ENCODE data around the gene KRTAP10-10.

KRTAP10-10 gene

GRCh38 chr21:44617071-44617501 is 20.1 kb upstream of the KRTAP10-10 start:
- Histone ChIP-seq H3K9me3 (replicated peaks in 1 of 2; ENCODE audit: control insufficient read depth in 2 of 2, insufficient read depth in 1 of 2, low read depth in 1 of 2, low read length in 2 of 2) (peaks cover 2 to 5% of the 10 kb centered on the region in 2 donors), H3K9ac (ENCODE audit: low read depth, low read length, poor library complexity) (no peak overlapping the region), H2AFZ (ENCODE audit: low read length) (no peak overlapping the region), H2BK120ac (ENCODE audit: low read depth, low read length) (no peak overlapping the region), H3K79me1 (ENCODE audit: low read depth, low read length) (no peaks in the 10 kb centered on the region), H3K27me3 (ENCODE audit: control insufficient read depth in 3 of 3, insufficient read depth in 3 of 3, low read depth in 1 of 3, low read length in 3 of 3) (no peaks in the 10 kb centered on the region), H3K23ac (ENCODE audit: low read depth, low read length, poor library complexity) (no peak overlapping the region), H4K8ac (ENCODE audit: low read depth, low read length) (no peak overlapping the region), H3K18ac (ENCODE audit: low read length) (peak overlapping the region; percentile 78), H4K91ac (ENCODE audit: low read depth, low read length, poor library complexity) (no peak overlapping the region), H2AK5ac (ENCODE audit: low read depth, low read length) (peak overlapping the region; percentile 41), H3K36me3 (replicated peaks in 1 of 2; ENCODE audit: control insufficient read depth in 2 of 2, insufficient read depth in 2 of 2, low read length in 2 of 2) (no peaks in the 10 kb centered on the region), H3K4ac (ENCODE audit: low read length) (no peak overlapping the region), H3K4me1 (ENCODE audit: control insufficient read depth in 2 of 2, insufficient read depth in 1 of 2, low read depth in 1 of 2, low read length in 2 of 2) (no peaks in the 10 kb centered on the region), H3K4me3 (ENCODE audit: low read length in 2 of 2) (no peak overlapping the region), H2BK5ac (ENCODE audit: low read length) (peak overlapping the region; percentile 26), H3K4me2 (ENCODE audit: insufficient read depth, low read length, poor library complexity, severe bottlenecking) (no peak overlapping the region), H3K27ac (replicated peaks; ENCODE audit: low read length) (no peak overlapping the region), H2BK12ac (ENCODE audit: low read length) (peak overlapping the region; percentile 60), H3K14ac (ENCODE audit: low read length) (no peak overlapping the region), H2BK15ac (ENCODE audit: low read length) (no peak overlapping the region)
- no peak for DNase-seq (ENCODE audit: low spot score)
- no CpG with 5 or more reads among the region's 8 CpGs for WGBS, 2 donors (ENCODE audit: extremely low coverage in 2 of 2, insufficient read length in 2 of 2, insufficient replicate concordance in 1 of 2)

- Histone ChIP-seq H2BK5ac (ENCODE audit: low read length) (no peak overlapping the region), H4K8ac (ENCODE audit: low read depth, low read length) (no peak overlapping the region), H2BK15ac (ENCODE audit: low read length) (no peak overlapping the region), H4K91ac (ENCODE audit: low read depth, low read length, poor library complexity) (no peak overlapping the region), H3K27me3 (ENCODE audit: control insufficient read depth in 3 of 3, insufficient read depth in 3 of 3, low read depth in 1 of 3, low read length in 3 of 3) (no peaks in the 10 kb centered on the region), H3K4me2 (ENCODE audit: insufficient read depth, low read length, poor library complexity, severe bottlenecking) (no peak overlapping the region), H2BK12ac (ENCODE audit: low read length) (no peak overlapping the region), H3K4me3 (ENCODE audit: low read length in 2 of 2) (no peak overlapping the region), H3K36me3 (replicated peaks in 1 of 2; ENCODE audit: control insufficient read depth in 2 of 2, insufficient read depth in 2 of 2, low read length in 2 of 2) (no peaks in the 10 kb centered on the region), H3K79me1 (ENCODE audit: low read depth, low read length) (no peaks in the 10 kb centered on the region), H3K9me3 (replicated peaks in 1 of 2; ENCODE audit: control insufficient read depth in 2 of 2, insufficient read depth in 1 of 2, low read depth in 1 of 2, low read length in 2 of 2) (peaks cover 5% of the 10 kb centered on the region in 2 donors), H3K27ac (replicated peaks; ENCODE audit: low read length) (no peak overlapping the region), H3K4ac (ENCODE audit: low read length) (no peak overlapping the region), H3K23ac (ENCODE audit: low read depth, low read length, poor library complexity) (no peak overlapping the region), H3K14ac (ENCODE audit: low read length) (no peak overlapping the region), H3K18ac (ENCODE audit: low read length) (no peak overlapping the region), H2BK120ac (ENCODE audit: low read depth, low read length) (no peak overlapping the region), H2AK5ac (ENCODE audit: low read depth, low read length) (no peak overlapping the region), H3K9ac (ENCODE audit: low read depth, low read length, poor library complexity) (no peak overlapping the region), H2AFZ (ENCODE audit: low read length) (no peak overlapping the region), H3K4me1 (ENCODE audit: control insufficient read depth in 2 of 2, insufficient read depth in 1 of 2, low read depth in 1 of 2, low read length in 2 of 2) (no peaks in the 10 kb centered on the region)
- no peak for DNase-seq (ENCODE audit: low spot score)
- WGBS, 2 donors (ENCODE audit: extremely low coverage in 2 of 2, insufficient read length in 2 of 2, insufficient replicate concordance in 1 of 2): no CpG with 5 or more reads among the region's 4 CpGs
These were observed 18.7 kb upstream of the KRTAP10-10 start for GRCh38 chr21:44618504-44618903.

- Histone ChIP-seq H3K4ac (ENCODE audit: low read length) (no peak overlapping the region), H3K27me3 (ENCODE audit: control insufficient read depth in 3 of 3, insufficient read depth in 3 of 3, low read depth in 1 of 3, low read length in 3 of 3) (no peaks in the 10 kb centered on the region), H4K8ac (ENCODE audit: low read depth, low read length) (no peak overlapping the region), H3K9me3 (replicated peaks in 1 of 2; ENCODE audit: control insufficient read depth in 2 of 2, insufficient read depth in 1 of 2, low read depth in 1 of 2, low read length in 2 of 2) (peaks cover 5% of the 10 kb centered on the region in 2 donors), H2AK5ac (ENCODE audit: low read depth, low read length) (no peak overlapping the region), H3K27ac (replicated peaks; ENCODE audit: low read length) (no peak overlapping the region), H3K79me1 (ENCODE audit: low read depth, low read length) (no peaks in the 10 kb centered on the region), H3K4me1 (ENCODE audit: control insufficient read depth in 2 of 2, insufficient read depth in 1 of 2, low read depth in 1 of 2, low read length in 2 of 2) (no peaks in the 10 kb centered on the region), H2BK120ac (ENCODE audit: low read depth, low read length) (no peak overlapping the region), H3K36me3 (replicated peaks in 1 of 2; ENCODE audit: control insufficient read depth in 2 of 2, insufficient read depth in 2 of 2, low read length in 2 of 2) (no peaks in the 10 kb centered on the region), H2BK15ac (ENCODE audit: low read length) (no peak overlapping the region), H3K18ac (ENCODE audit: low read length) (no peak overlapping the region), H4K91ac (ENCODE audit: low read depth, low read length, poor library complexity) (no peak overlapping the region), H3K4me2 (ENCODE audit: insufficient read depth, low read length, poor library complexity, severe bottlenecking) (no peak overlapping the region), H3K14ac (ENCODE audit: low read length) (no peak overlapping the region), H3K4me3 (ENCODE audit: low read length in 2 of 2) (no peak overlapping the region), H3K9ac (ENCODE audit: low read depth, low read length, poor library complexity) (no peak overlapping the region), H2BK5ac (ENCODE audit: low read length) (no peak overlapping the region), H2BK12ac (ENCODE audit: low read length) (no peak overlapping the region), H3K23ac (ENCODE audit: low read depth, low read length, poor library complexity) (no peak overlapping the region), H2AFZ (ENCODE audit: low read length) (no peak overlapping the region)
- no peak for DNase-seq (ENCODE audit: low spot score)
- WGBS, 2 donors (ENCODE audit: extremely low coverage in 2 of 2, insufficient read length in 2 of 2, insufficient replicate concordance in 1 of 2): no CpG with 5 or more reads among the region's 3 CpGs
These were observed 18.2 kb upstream of the KRTAP10-10 start for GRCh38 chr21:44618909-44619308.

- Histone ChIP-seq H4K91ac (ENCODE audit: low read depth, low read length, poor library complexity) (no peak overlapping the region), H2BK12ac (ENCODE audit: low read length) (no peak overlapping the region), H4K8ac (ENCODE audit: low read depth, low read length) (no peak overlapping the region), H3K4me1 (ENCODE audit: control insufficient read depth in 2 of 2, insufficient read depth in 1 of 2, low read depth in 1 of 2, low read length in 2 of 2) (no peaks in the 10 kb centered on the region), H3K79me1 (ENCODE audit: low read depth, low read length) (no peaks in the 10 kb centered on the region), H2AK5ac (ENCODE audit: low read depth, low read length) (no peak overlapping the region), H2BK15ac (ENCODE audit: low read length) (no peak overlapping the region), H2AFZ (ENCODE audit: low read length) (no peak overlapping the region), H3K4me2 (ENCODE audit: insufficient read depth, low read length, poor library complexity, severe bottlenecking) (no peak overlapping the region), H3K18ac (ENCODE audit: low read length) (no peak overlapping the region), H3K9ac (ENCODE audit: low read depth, low read length, poor library complexity) (no peak overlapping the region), H3K23ac (ENCODE audit: low read depth, low read length, poor library complexity) (no peak overlapping the region), H3K4ac (ENCODE audit: low read length) (no peak overlapping the region), H3K9me3 (replicated peaks in 1 of 2; ENCODE audit: control insufficient read depth in 2 of 2, insufficient read depth in 1 of 2, low read depth in 1 of 2, low read length in 2 of 2) (peaks cover 8 to 9% of the 10 kb centered on the region in 2 donors), H2BK120ac (ENCODE audit: low read depth, low read length) (no peak overlapping the region), H3K27ac (replicated peaks; ENCODE audit: low read length) (no peak overlapping the region), H2BK5ac (ENCODE audit: low read length) (no peak overlapping the region), H3K27me3 (ENCODE audit: control insufficient read depth in 3 of 3, insufficient read depth in 3 of 3, low read depth in 1 of 3, low read length in 3 of 3) (no peaks in the 10 kb centered on the region), H3K14ac (ENCODE audit: low read length) (no peak overlapping the region), H3K36me3 (replicated peaks in 1 of 2; ENCODE audit: control insufficient read depth in 2 of 2, insufficient read depth in 2 of 2, low read length in 2 of 2) (no peaks in the 10 kb centered on the region), H3K4me3 (ENCODE audit: low read length in 2 of 2) (no peak overlapping the region)
- DNase-seq (ENCODE audit: low spot score): no peak
- no CpG with 5 or more reads among the region's 6 CpGs for WGBS, 2 donors (ENCODE audit: extremely low coverage in 2 of 2, insufficient read length in 2 of 2, insufficient replicate concordance in 1 of 2)
These were observed 17.3 kb upstream of the KRTAP10-10 start for GRCh38 chr21:44619886-44620285.
